H9 (cell line): ENCODE data around the gene ITPKB. TPM values are rescaled to one million over a fixed set of nuclear protein-coding genes. Genes with fewer than 3 reads are reported as not detected.

Experiments used
- DNase-seq: peaks from one replicate; pipeline ENCODE4 v3.0.0-alpha.2; 2017
- H2AFZ ChIP-seq: one replicate; pipeline ENCODE4 v1.6.1; 2013; ENCODE audit warnings: mild to moderate bottlenecking, low read length, control low read depth, moderate library complexity
- H2AK5ac ChIP-seq: 2 replicates; pipeline ENCODE4 v1.6.1; 2013; ENCODE audit warnings: low read length, control low read depth, mixed read lengths; ENCODE audit not compliant: insufficient read length
- H2BK120ac ChIP-seq: one replicate; pipeline ENCODE4 v1.6.1; 2013; ENCODE audit warnings: low read depth, mild to moderate bottlenecking, low read length, control low read depth, inconsistent platforms; ENCODE audit not compliant: poor library complexity, severe bottlenecking
- H2BK12ac ChIP-seq: 2 replicates; pipeline ENCODE4 v1.6.1; 2013; ENCODE audit warnings: low read length, control low read depth, mixed read lengths, low read depth; ENCODE audit not compliant: insufficient read length
- H2BK15ac ChIP-seq: 2 replicates; pipeline ENCODE4 v1.6.1; 2013; ENCODE audit warnings: low read depth, low read length, control low read depth
- H2BK20ac ChIP-seq: one replicate; pipeline ENCODE4 v1.6.1; 2013; ENCODE audit warnings: low read depth, mild to moderate bottlenecking, low read length, control low read depth, inconsistent platforms; ENCODE audit not compliant: poor library complexity, severe bottlenecking
- H2BK5ac ChIP-seq: 2 replicates; pipeline ENCODE4 v1.6.1; 2013; ENCODE audit warnings: low read length, control low read depth, mixed read lengths; ENCODE audit not compliant: insufficient read length
- H3K14ac ChIP-seq: 2 replicates; pipeline ENCODE4 v1.6.1; 2013; ENCODE audit warnings: low read length, control low read depth; ENCODE audit not compliant: insufficient read depth
- H3K18ac ChIP-seq: 2 replicates; pipeline ENCODE4 v1.6.1; 2013; ENCODE audit warnings: low read depth, mild to moderate bottlenecking, mixed read lengths, low read length, control low read depth; ENCODE audit not compliant: insufficient read length
- H3K23ac ChIP-seq: 2 replicates; pipeline ENCODE4 v1.6.1; 2013; ENCODE audit warnings: low read length, control low read depth, mixed read lengths, low read depth; ENCODE audit not compliant: insufficient read length
- H3K23me2 ChIP-seq: 2 replicates; pipeline ENCODE4 v1.6.1; 2013; ENCODE audit warnings: low read depth, mild to moderate bottlenecking, mixed read lengths, low read length, control low read depth; ENCODE audit not compliant: insufficient read length, poor library complexity, severe bottlenecking
- H3K27ac ChIP-seq: 2 replicates; pipeline ENCODE4 v1.5.1; 2013; ENCODE audit warnings: low read length, control low read depth, mixed read lengths, low read depth; ENCODE audit not compliant: insufficient read length
- H3K27me3 ChIP-seq: 2 replicates; pipeline ENCODE4 v1.6.1; 2013; ENCODE audit warnings: low read length, control low read depth, inconsistent platforms; ENCODE audit not compliant: insufficient read depth
- H3K4ac ChIP-seq: 2 replicates; pipeline ENCODE4 v1.6.1; 2013; ENCODE audit warnings: low read depth, mild to moderate bottlenecking, control low read depth, inconsistent platforms, low read length, moderate library complexity
- H3K4me1 ChIP-seq: 2 replicates; pipeline ENCODE4 v1.6.1; 2013; ENCODE audit warnings: low read length, control low read depth, inconsistent platforms; ENCODE audit not compliant: insufficient read depth
- H3K4me2 ChIP-seq: 2 replicates; pipeline ENCODE4 v1.6.1; 2013; ENCODE audit warnings: low read length, control low read depth, mixed read lengths; ENCODE audit not compliant: insufficient read length, insufficient read depth
- H3K56ac ChIP-seq: 2 replicates; pipeline ENCODE4 v1.6.1; 2013; ENCODE audit warnings: low read depth, mild to moderate bottlenecking, mixed read lengths, low read length, control low read depth; ENCODE audit not compliant: insufficient read length
- H3K79me1 ChIP-seq: 2 replicates; pipeline ENCODE4 v1.6.1; 2013; ENCODE audit warnings: low read depth, mild to moderate bottlenecking, moderate library complexity, low read length, control low read depth, inconsistent platforms; ENCODE audit not compliant: insufficient read depth, poor library complexity, severe bottlenecking
- H3K79me2 ChIP-seq: 2 replicates; pipeline ENCODE4 v1.6.1; 2013; ENCODE audit warnings: low read length, control low read depth, inconsistent platforms; ENCODE audit not compliant: insufficient read depth
- H3K9ac ChIP-seq: 2 replicates; pipeline ENCODE4 v1.6.1; 2013; ENCODE audit warnings: low read length, control low read depth, mixed read lengths; ENCODE audit not compliant: insufficient read length; ENCODE audit errors: extremely low read depth
- H3K9me3 ChIP-seq: one replicate; pipeline ENCODE4 v1.6.1; 2013; ENCODE audit warnings: low read depth, low read length, inconsistent platforms; ENCODE audit not compliant: control insufficient read depth
- H3T11ph ChIP-seq: one replicate; pipeline ENCODE4 v1.6.1; 2013; ENCODE audit warnings: mild to moderate bottlenecking, low read length, control low read depth, inconsistent platforms
- H4K20me1 ChIP-seq: one replicate; pipeline ENCODE4 v1.6.1; 2013; ENCODE audit not compliant: control insufficient read depth, insufficient read length, insufficient read depth
- H4K5ac ChIP-seq: 2 replicates; pipeline ENCODE4 v1.6.1; 2013; ENCODE audit warnings: low read depth, mild to moderate bottlenecking, mixed read lengths, low read length, control low read depth; ENCODE audit not compliant: insufficient read length
- H4K8ac ChIP-seq: replicated peaks from 2 replicates; pipeline ENCODE4 v1.6.1; 2013; ENCODE audit warnings: low read length, control low read depth, mixed read lengths, low read depth; ENCODE audit not compliant: insufficient read length
- H4K91ac ChIP-seq: 2 replicates; pipeline ENCODE4 v1.6.1; 2013; ENCODE audit warnings: low read depth, mild to moderate bottlenecking, moderate library complexity, mixed read lengths, low read length, control low read depth; ENCODE audit not compliant: insufficient read length
- H3K27ac Mint-ChIP-seq, 3 experiments: 2 replicates in 2 of 3; 3 replicates in 1 of 3; pipeline ENCODE4 v1.8.0; 2020 to 2021; ENCODE audit warnings: mixed read lengths in 3 of 3, mild to moderate bottlenecking in 1 of 3, moderate library complexity in 1 of 3
- H3K27me3 Mint-ChIP-seq: 2 replicates; pipeline ENCODE4 v1.8.0; 2021; ENCODE audit warnings: low read depth, mild to moderate bottlenecking, moderate library complexity, mixed read lengths
- H3K36me3 Mint-ChIP-seq, 3 experiments: 2 replicates in 2 of 3; 3 replicates in 1 of 3; pipeline ENCODE4 v1.8.0; 2020 to 2021; ENCODE audit warnings: low read depth in 3 of 3, mixed read lengths in 3 of 3; ENCODE audit not compliant: insufficient read depth in 1 of 3
- H3K4me1 Mint-ChIP-seq, 2 experiments: 2 replicates each; pipeline ENCODE4 v1.8.0; 2020; ENCODE audit warnings: mixed read lengths in 2 of 2
- H3K4me3 Mint-ChIP-seq, 2 experiments: 2 replicates in 1 of 2; 3 replicates in 1 of 2; pipeline ENCODE4 v1.8.0; 2020 to 2021; ENCODE audit warnings: mild to moderate bottlenecking in 2 of 2, mixed read lengths in 2 of 2, moderate library complexity in 1 of 2
- H3K9me3 Mint-ChIP-seq, 2 experiments: 2 replicates in 1 of 2; 3 replicates in 1 of 2; pipeline ENCODE4 v1.8.0; 2020; ENCODE audit warnings: mild to moderate bottlenecking in 2 of 2, mixed read lengths in 2 of 2, moderate library complexity in 1 of 2
- CTCF ChIP-seq: fragments of 200-600 bp; sonication (generic); conservative IDR thresholded peaks from 3 replicates; pipeline ENCODE4 v1.8.0; 2021; ENCODE audit warnings: antibody characterized with exemption, mild to moderate bottlenecking
- WGBS: extraction: QIAGEN DNeasy Blood & Tissue Kit; methylation state at CpG from one replicate; pipeline ENCODE4 v1.1.7; 2013; ENCODE audit warnings: missing lambda C conversion rate, low lambda C conversion rate, mixed read lengths; ENCODE audit not compliant: insufficient read length; ENCODE audit errors: extremely low coverage; 5-methylcytosine and 5-hydroxymethylcytosine counted together
- total RNA-seq: library from RNA; stranded (reverse); gene quantifications from 2 replicates; pipeline ENCODE4 v1.2.1, GENCODE V29; 2021

The ITPKB gene
- total RNA-seq, 1 experiment from 2014 or later, result 3.8 TPM

GRCh38 chr1:226716577-226716976 is 22.5 kb downstream of the ITPKB start:
- Mint-ChIP-seq H3K27ac (no peak overlapping the region), H3K36me3 (peaks cover 0 to 5% (median 0%) of the 10 kb centered on the region in 3 experiments; a peak in 2 of 7 replicates), H3K27me3 (no peaks in the 10 kb centered on the region), H3K4me3 (no peak overlapping the region), H3K9me3 (peaks cover 0 to 5% of the 10 kb centered on the region in 2 experiments; a peak in 2 of 5 replicates), H3K4me1 (peaks cover 15 to 16% of the 10 kb centered on the region in 2 experiments)
- Histone ChIP-seq H2BK5ac (no peak overlapping the region), H4K8ac (no peak overlapping the region), H3K79me2 (no peaks in the 10 kb centered on the region), H3K18ac (no peak overlapping the region), H3K23ac (no peak overlapping the region), H2AK5ac (no peak overlapping the region), H3K27ac (no peak overlapping the region), H3K14ac (no peak overlapping the region), H2BK20ac (no peak overlapping the region), H4K20me1 (no peaks in the 10 kb centered on the region), H2BK12ac (no peak overlapping the region), H2AFZ (no peak overlapping the region), H3K4ac (no peak overlapping the region), H3K23me2 (no peaks in the 10 kb centered on the region), H3T11ph (no peak overlapping the region), H3K9ac (no peak overlapping the region), H2BK15ac (no peak overlapping the region), H3K4me2 (no peak overlapping the region), H4K91ac (no peak overlapping the region), H2BK120ac (no peak overlapping the region), H3K9me3 (no peaks in the 10 kb centered on the region), H4K5ac (no peak overlapping the region), H3K4me1 (peaks cover 3% of the 10 kb centered on the region; the same call in 1 of the 2 replicates), H3K79me1 (no peaks in the 10 kb centered on the region), H3K27me3 (no peaks in the 10 kb centered on the region), H3K56ac (no peak overlapping the region)
- no CpG with 5 or more reads among the region's 3 CpGs for WGBS
- no peak for TF ChIP-seq CTCF
- DNase-seq, result no peak
